K562 (cell line): Measurements from ENCODE around the gene ZNF581. TPM values are rescaled to one million over a fixed set of nuclear protein-coding genes. Genes with fewer than 3 reads are reported as not detected.
A peak's percentile ranks its signal among the peaks of the same experiment; 100 is the strongest.

Experiments used
- ATAC-seq: fragments of 200-7000 bp; cut with Tn5 transposase; 3 replicates; pipeline ENCODE4 v1.9.1; 2020; ENCODE audit warnings: moderate library complexity
- BruUV-seq: library from RNA; stranded (reverse); fragments of 400-500 nt; replicated peaks from 2 replicates; lab custom pipeline; 2021; lab: Mats Ljungman, UMichigan
- CTCF ChIA-PET: fragments of 300-600 bp; formaldehyde crosslinking; extraction: SDS; loops from one replicate; lab custom pipeline; 2021; ENCODE audit warnings: low intra/inter-chr PET ratio; lab: Yijun Ruan, JAX
- POLR2A ChIA-PET: fragments of 300-600, 350-650 bp; sonication (Branson Sonifier 250); formaldehyde crosslinking; extraction: SDS; loops from one replicate; lab custom pipeline; 2021; ENCODE audit warnings: antibody characterized with exemption, inconsistent platforms; lab: Yijun Ruan, JAX
- DNase-seq, 4 experiments: peaks; one replicate each; pipeline versions ENCODE4 v3.0.0 to v3.0.0-alpha.2; 2011 to 2018; ENCODE audit warnings: low spot score in 3 of 4, mixed read lengths in 3 of 4; ENCODE audit errors: extremely low read depth in 1 of 4
- FAIRE-seq: peaks from 2 replicates; lab custom pipeline; 2011; peaks lifted over from hg19 to GRCh38; lab: Jason Lieb, UNC
- H2AFZ ChIP-seq: 2 replicates; pipeline ENCODE4 v1.6.0; 2011; ENCODE audit warnings: low read depth, low read length, control low read depth, inconsistent platforms
- H3K27ac ChIP-seq: fragments of 200-600 bp; 3 replicates; pipeline ENCODE4 v1.8.0; 2011; ENCODE audit warnings: low read depth, mild to moderate bottlenecking, control low read depth, inconsistent platforms, low read length, moderate library complexity, mixed read lengths; ENCODE audit errors: extremely low read depth
- H3K27me3 ChIP-seq, 2 experiments: fragments of 300-600 bp in 1 of 2; 2 replicates in 1 of 2; 3 replicates in 1 of 2; pipeline versions ENCODE4 v1.6.0 to v1.8.0; 2011; ENCODE audit warnings: inconsistent platforms in 2 of 2, low read length in 2 of 2, mild to moderate bottlenecking in 1 of 2, mixed read lengths in 1 of 2, moderate library complexity in 1 of 2; ENCODE audit not compliant: control insufficient read depth in 2 of 2, insufficient read depth in 2 of 2
- H3K36me3 ChIP-seq: fragments of 300-600 bp; 3 replicates; pipeline ENCODE4 v1.8.0; 2011; ENCODE audit warnings: mild to moderate bottlenecking, low read length, inconsistent platforms; ENCODE audit not compliant: control insufficient read depth, insufficient read depth
- H3K4me1 ChIP-seq, 2 experiments: fragments of 200-600 bp in 1 of 2; replicated peaks in 1 of 2; 2 replicates in 1 of 2; 3 replicates in 1 of 2; pipeline versions ENCODE4 v1.5.1 to v1.8.0; 2011; ENCODE audit warnings: inconsistent platforms in 2 of 2, low read length in 2 of 2, mild to moderate bottlenecking in 1 of 2, mixed read lengths in 1 of 2, moderate library complexity in 1 of 2; ENCODE audit not compliant: control insufficient read depth in 2 of 2, insufficient read depth in 2 of 2
- H3K4me2 ChIP-seq: 2 replicates; pipeline ENCODE4 v1.6.1; 2011; ENCODE audit warnings: low read length, control low read depth, inconsistent platforms, mixed read lengths; ENCODE audit not compliant: insufficient read depth
- H3K4me3 ChIP-seq: fragments of 200-600 bp; sonication (generic), shearing (Covaris generic); 2 replicates; pipeline ENCODE4 v1.5.1; 2016; ENCODE audit warnings: control low read depth, inconsistent platforms
- H3K79me2 ChIP-seq: fragments of 200-600 bp; 3 replicates; pipeline ENCODE4 v1.8.0; 2011; ENCODE audit warnings: low read length, inconsistent platforms; ENCODE audit not compliant: control insufficient read depth, insufficient read depth
- H3K9ac ChIP-seq, 2 experiments: 2 replicates each; pipeline versions ENCODE4 v1.6.0 to v1.6.1; 2011; ENCODE audit warnings: low read depth in 2 of 2, low read length in 2 of 2, control low read depth in 1 of 2, inconsistent platforms in 1 of 2, mild to moderate bottlenecking in 1 of 2, mixed read lengths in 1 of 2; ENCODE audit not compliant: insufficient read depth in 1 of 2
- H3K9me1 ChIP-seq: one replicate; pipeline ENCODE4 v1.6.0; 2011; ENCODE audit warnings: inconsistent platforms, mild to moderate bottlenecking, low read length, moderate library complexity; ENCODE audit not compliant: control insufficient read depth, insufficient read depth
- H3K9me3 ChIP-seq: replicated peaks from 2 replicates; pipeline ENCODE4 v1.5.1; 2011; ENCODE audit warnings: low read depth, low read length, inconsistent platforms; ENCODE audit not compliant: control insufficient read depth, insufficient read depth
- H4K20me1 ChIP-seq: replicated peaks from 2 replicates; pipeline ENCODE4 v1.6.1; 2011; ENCODE audit warnings: low read length, inconsistent platforms, mixed read lengths; ENCODE audit not compliant: control insufficient read depth, insufficient read depth
- DNMT1 ChIP-seq: fragments of 450-650 bp; IDR thresholded peaks from 2 replicates; pipeline ENCODE4 v1.6.1; 2016; ENCODE audit warnings: antibody characterized with exemption, mild to moderate bottlenecking
- NFIC ChIP-seq: fragments of 450-650 bp; IDR thresholded peaks from 2 replicates; pipeline ENCODE4 v1.6.1; 2017; ENCODE audit warnings: mild to moderate bottlenecking, inconsistent platforms
- RBFOX2 ChIP-seq: fragments of 200-400 bp; formaldehyde crosslinking; IDR thresholded peaks from 2 replicates; pipeline ENCODE4 v1.6.1; 2017; ENCODE audit warnings: low read depth, mild to moderate bottlenecking, low read length, moderate library complexity
- WGBS: fragments of 100-300 bp; shearing (Covaris generic); methylation state at CpG from one replicate; pipeline ENCODE4 v1.1.6; 2016; ENCODE audit warnings: low coverage, mixed read lengths; ENCODE audit not compliant: insufficient coverage; ENCODE audit errors: missing lambda C conversion rate; 5-methylcytosine and 5-hydroxymethylcytosine counted together
- in situ Hi-C: fragments of 300-500 bp; cut with MboI; formaldehyde crosslinking; loops from 4 replicates; pipeline ENCODE4 v1.15.0; 2018; ENCODE audit warnings: inconsistent platforms, mixed read lengths
- intact Hi-C: fragments of 100-400 bp; cut with micrococcal nuclease; formaldehyde crosslinking; loops from 2 replicates; pipeline ENCODE4 v1.14.2; 2022
- polyA plus RNA-seq, 8 experiments: library from polyadenylated mRNA; depleted of rRNA in 4 of 8; stranded (reverse) in 5 of 8; unstranded in 3 of 8; fragments of >200 nt; fragmentation: Nextera tagmentation in 2 of 8; fragmentation: Illumina TruSeq in 1 of 8; extraction: Ambion mirVana in 2 of 8; extraction: Trizol in 1 of 8; gene quantifications; 2 replicates each; pipeline versions ENCODE4 v1.2.1 to v1.2.3, GENCODE V29; 2011 to 2014; ENCODE audit warnings: inconsistent platforms in 1 of 8, missing spikeins in 1 of 8
- total RNA-seq, 7 experiments: library from RNA; depleted of rRNA in 6 of 7; stranded (reverse); fragments of >200 nt in 6 of 7; fragmentation: Illumina TruSeq in 2 of 7; extraction: Trizol in 2 of 7; gene quantifications; 2 replicates each; pipeline versions ENCODE4 v1.2.1 to v1.2.3, GENCODE V29; 2011 to 2021; ENCODE audit warnings: low replicate concordance in 1 of 7

The ZNF581 gene
- total and polyA plus RNA-seq, 9 of the 15 experiments (the other 6 are each of a cell fraction or from before 2014, with no cell fraction given): 2.4 to 39.4 (median 15.4) TPM

DNA sequence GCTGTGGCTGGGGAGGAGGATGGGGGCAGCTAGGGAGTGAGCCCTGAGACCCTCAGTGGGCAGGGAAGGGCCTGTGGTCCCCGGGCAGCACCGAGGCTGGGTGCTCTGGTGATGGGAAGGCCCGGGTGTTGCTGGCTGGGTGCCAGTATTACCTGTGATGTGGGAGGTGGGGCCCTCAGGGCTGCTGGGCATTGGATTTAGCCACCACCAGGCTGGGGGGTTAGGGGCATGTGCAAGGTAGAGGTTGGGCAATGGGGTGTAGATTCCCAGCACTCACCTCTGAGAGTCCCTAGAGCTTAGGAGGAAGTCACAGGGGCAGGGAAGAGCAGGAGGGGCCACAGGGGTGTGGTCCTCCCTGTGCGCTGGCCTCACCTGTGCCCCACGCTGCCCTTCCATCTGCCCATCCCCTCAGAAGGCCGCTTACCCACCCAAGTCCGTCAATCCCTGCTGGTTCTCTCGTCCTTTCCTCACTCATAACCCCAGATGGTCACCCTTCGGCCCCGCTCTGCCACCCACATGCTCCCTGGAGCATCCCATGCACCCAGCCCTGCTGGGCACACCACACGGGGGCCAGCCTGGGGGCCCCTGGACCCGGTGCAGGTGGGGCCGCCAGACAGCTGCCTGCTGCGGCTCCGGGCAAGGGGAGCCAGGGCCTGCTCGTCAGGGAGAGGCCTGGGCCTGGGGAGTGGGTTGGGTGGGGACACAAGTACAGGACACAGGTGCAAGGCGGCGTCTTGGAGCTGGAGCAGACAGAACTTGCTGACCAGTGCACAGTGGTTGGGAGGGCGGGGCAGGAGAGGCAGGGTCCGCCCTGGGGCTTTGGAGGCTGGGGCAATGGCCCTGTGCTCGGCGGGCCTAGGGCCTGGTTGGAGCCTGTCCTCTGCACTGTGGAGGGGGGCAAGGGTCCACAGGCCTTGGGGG, 44.1 kb downstream of the ZNF581 start:
- POLR2A ChIA-PET: interaction anchor here (0.5 to 0.9 kb wide), 4 partner anchors 12 to 713 kb away, joined by 3 to 4 read pairs (median 3); no protein-coding TSS in a partner anchor
- FAIRE-seq (no peak), DNase-seq (peak in 1 of 4 experiments; percentile 15), ATAC-seq (no peak)
- no peak overlapping the region for H3K27ac ChIP-seq
- no TSS peak for BruUV-seq
- H2AFZ ChIP-seq: no peak overlapping the region
- H3K9me3 ChIP-seq: no peaks in the 10 kb centered on the region
- no peaks in the 10 kb centered on the region for H3K27me3 ChIP-seq
- WGBS: 93% methylated on average over 22 of the region's 22 CpGs
- TF ChIP-seq RBFOX2 (peak; percentile 52), DNMT1 (no peak), NFIC (peak; percentile 82)
- peaks cover 39% of the 10 kb centered on the region for H4K20me1 ChIP-seq
- peaks cover 0 to 59% of the 10 kb centered on the region in 2 experiments; a peak in 3 of 5 replicates for H3K4me1 ChIP-seq
- CTCF ChIA-PET: no interaction called here
- H3K4me3 ChIP-seq: no peak overlapping the region
- H3K9me1 ChIP-seq: no peaks in the 10 kb centered on the region
- H3K79me2 ChIP-seq: peaks cover 20% of the 10 kb centered on the region
- in situ Hi-C loops (no loop called here), intact Hi-C loops (no loop called here)
- H3K36me3 ChIP-seq: peaks cover 85% of the 10 kb centered on the region; the same call in 2 of the 3 replicates
- H3K4me2 ChIP-seq: no peak overlapping the region
- H3K9ac ChIP-seq: peak overlapping the region in 1 of 2 experiments; percentile 58; a peak in 2 of 4 replicates
